GM21717 (cell line): Measurements from ENCODE around the gene ADGB.
"Not testable (repeated sequence)": the region's sequence is repeated elsewhere in the genome, so short reads cannot be mapped to it uniquely, and the experiment has no call there.

Source experiments
- ATAC-seq: cut with Tn5 transposase; IDR thresholded peaks from one replicate; pipeline ENCODE4 v1.9.1; 2021; ENCODE audit warnings: mild to moderate bottlenecking, moderate library complexity; ENCODE audit not compliant: unreplicated experiment

ADGB gene

DNA sequence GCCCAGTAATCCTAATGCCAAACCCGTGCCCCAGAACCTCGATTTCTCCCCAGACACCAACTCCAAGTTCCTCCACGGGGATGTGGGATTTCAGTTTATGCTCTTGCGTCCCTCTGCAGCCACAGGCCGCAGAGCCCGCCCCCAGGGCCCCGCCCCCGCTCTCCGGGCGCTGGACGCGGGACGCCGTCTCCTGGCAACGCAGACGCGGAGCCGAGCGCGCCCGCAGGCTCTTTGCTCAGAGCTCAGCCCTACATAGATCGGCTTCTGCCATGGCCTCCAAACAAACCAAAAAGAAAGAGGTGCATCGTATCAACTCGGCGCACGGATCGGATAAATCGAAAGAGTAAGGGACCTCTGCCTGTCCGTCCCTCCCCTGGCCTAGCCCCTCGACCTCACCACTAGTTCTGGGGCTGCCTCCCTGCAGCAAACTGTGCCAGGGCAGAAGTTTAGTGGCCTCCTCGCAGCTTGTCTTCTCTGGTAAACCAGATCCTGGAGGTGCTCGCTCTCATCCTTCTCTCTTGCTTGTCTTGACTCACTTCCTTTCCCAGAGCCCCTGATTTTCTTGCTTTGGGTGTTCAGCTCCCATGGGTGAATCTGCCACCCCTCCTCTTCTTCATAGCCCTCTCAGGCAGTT, at the start of gene ADGB:
ADGB (plus strand) TSS at position 201 of the 634 bp plus-strand sequence; CDS start at position 270, 69 bp downstream.
- ATAC-seq, result no peak

DNA sequence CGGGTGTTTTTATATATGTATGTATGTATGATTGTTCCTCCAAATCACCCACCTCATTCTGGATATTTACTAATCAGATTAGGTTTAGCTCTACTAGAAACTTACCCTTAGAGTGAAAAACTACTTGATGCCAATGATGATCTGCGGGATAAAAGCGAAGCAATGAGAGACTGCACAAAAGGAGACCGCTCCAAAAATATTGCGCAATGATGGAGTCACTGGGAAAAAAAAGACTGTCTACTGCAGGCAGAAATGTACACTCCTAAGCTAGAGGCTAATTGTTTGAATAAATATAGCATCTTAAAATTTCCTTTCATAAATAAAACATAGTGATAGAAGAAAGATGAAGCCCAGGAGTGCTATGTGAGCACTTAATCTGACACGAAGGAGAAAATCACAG, 47.9 kb upstream of the ADGB start:
- no peak for ATAC-seq

GRCh38 chr6:146551545-146551944, 47.2 kb upstream of the ADGB start:
- ATAC-seq, result no peak

DNA sequence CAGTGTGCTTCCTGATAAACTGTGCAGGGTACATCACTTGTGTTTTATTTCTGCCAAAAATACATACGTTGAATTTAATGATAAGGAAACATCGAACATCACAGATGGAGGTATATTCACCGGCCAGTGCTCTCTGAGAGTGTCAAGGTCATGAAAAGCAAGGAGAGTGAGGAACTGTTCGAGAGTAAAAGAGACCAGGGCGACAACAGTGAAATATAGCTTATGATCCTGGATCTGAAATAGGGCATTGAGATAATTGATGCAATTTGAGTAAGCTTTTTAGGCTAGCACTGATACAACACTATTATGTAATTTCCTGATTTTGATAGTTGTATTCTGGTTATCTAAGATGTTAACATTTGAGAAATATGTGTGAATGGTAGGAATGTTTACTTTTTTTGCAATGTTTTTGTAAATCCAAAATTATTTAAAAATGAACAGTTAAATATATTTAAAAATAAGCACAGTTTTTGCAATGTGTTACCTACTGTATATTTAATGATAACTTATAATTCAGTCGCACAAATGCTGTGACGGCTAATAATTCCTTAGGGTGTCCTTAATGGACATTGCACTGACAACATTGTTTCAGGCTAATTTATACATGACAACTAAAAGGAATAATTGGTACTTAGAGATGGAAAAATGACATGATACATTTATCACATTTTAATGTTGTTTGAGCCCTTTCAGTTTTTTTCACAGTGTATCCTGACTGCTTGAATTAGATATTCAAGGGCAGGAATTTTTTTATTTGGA, 45.2 kb upstream of the ADGB start:
- ATAC-seq, result no peak

DNA sequence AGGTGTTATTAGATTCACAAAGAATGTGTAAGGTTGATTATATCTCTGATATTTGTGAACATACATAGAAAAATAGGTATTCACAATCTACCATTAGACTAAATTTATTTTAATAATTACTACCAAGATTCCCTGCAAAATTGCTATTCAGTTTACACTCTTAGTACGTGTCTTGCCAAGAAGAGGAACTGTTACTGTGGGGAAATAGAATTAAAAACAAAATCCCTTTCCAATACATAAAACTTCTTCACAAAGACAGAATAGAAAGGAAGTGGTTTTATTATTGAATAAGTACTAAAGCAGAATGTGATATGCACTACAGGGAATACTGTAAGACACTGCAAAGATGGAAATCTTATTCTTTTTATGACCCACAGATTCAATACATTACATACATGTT, 38.2 kb upstream of the ADGB start:
- ATAC-seq, result no peak

- not testable (repeated sequence) for ATAC-seq
Observed at GRCh38 chr6:146566661-146567060, 32.1 kb upstream of the ADGB start.

GRCh38 chr6:146568619-146569018, 30.2 kb upstream of the ADGB start:
- ATAC-seq, result not testable (repeated sequence)

DNA sequence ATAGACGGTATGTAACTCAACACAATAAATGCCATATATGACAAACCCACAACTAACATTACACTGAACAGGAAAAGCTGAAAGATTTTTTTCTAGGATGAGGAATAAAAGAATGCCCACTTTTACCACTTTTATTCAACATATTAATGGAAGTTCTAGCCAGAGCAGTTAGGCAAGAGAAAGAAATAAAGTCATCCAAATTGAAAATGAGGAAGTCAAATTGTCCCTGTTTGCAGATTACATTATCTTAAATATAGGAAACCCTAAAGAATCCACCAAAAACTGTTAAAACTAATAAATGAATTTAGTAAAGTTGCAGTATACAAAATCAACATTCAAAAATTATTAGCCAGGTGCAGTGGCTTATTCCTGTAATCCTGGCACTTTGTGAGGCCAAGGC, 24.6 kb upstream of the ADGB start:
- no peak for ATAC-seq

GRCh38 chr6:146578054-146578453, 20.7 kb upstream of the ADGB start:
- no peak for ATAC-seq

- no peak for ATAC-seq
Observed at GRCh38 chr6:146581968-146582367, 16.8 kb upstream of the ADGB start.

- ATAC-seq, result no peak
Observed at GRCh38 chr6:146582857-146583256, 15.9 kb upstream of the ADGB start.

GRCh38 chr6:146583966-146584365, 14.8 kb upstream of the ADGB start:
- ATAC-seq, result no peak

DNA sequence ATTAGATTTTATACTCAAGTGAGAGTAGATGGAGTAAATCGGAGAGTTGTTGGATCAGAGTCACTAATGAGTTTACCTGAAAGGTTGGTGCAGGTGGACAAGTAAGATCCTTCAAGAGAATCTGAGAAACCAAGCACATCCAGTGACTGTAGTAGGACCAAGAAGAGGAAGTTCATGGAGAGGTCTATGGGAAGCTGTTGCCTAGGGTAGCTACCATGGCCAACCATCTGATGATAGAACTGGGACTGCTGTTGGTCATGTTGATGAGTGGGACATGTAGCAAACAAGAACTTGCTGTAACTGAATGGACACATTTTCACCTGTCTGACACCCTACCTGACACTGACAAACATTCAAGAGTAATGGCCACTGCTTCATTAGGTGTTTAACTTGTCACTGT, 11.3 kb upstream of the ADGB start:
- no peak for ATAC-seq

- ATAC-seq, result no peak
Observed at GRCh38 chr6:146590492-146590891, 8.3 kb upstream of the ADGB start.

DNA sequence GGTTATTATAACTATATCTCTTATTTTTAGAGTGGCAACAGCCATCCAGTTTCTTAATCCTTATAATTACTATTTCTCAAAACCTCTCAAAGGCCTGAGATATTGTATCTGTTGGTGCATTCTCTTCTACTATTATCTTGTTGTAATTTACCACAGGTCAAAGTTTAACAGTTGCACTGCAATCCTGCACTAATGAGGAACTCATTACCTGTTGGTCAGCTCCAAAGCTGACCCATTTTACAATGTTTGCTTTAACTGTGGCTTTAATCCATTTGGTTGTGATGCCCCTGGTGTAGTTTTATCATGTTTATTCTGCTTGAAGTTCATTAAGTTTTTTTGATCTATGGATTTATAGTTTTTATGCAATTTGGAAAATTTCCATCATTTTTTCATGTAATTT, 6.3 kb upstream of the ADGB start:
- ATAC-seq, result no peak

DNA sequence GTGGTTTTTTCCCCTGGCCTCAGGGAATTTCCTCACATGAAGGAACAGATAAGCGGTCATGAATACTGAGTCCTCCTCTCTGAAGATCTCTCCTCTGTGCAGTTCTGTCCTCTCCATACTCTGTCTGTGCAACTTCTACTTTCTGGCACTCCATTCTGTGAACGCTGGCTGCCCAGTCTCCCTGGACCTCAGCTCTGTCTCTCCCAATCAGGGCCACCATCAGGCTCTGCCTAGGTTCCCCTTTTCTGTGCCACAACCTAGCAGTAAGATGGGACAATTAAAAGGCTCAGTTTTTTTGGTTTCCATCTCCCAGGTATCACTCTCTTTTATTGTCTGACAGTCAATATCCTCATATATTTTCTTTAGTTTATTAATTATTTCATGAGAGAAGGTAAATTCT, 4.8 kb upstream of the ADGB start:
- no peak for ATAC-seq

DNA sequence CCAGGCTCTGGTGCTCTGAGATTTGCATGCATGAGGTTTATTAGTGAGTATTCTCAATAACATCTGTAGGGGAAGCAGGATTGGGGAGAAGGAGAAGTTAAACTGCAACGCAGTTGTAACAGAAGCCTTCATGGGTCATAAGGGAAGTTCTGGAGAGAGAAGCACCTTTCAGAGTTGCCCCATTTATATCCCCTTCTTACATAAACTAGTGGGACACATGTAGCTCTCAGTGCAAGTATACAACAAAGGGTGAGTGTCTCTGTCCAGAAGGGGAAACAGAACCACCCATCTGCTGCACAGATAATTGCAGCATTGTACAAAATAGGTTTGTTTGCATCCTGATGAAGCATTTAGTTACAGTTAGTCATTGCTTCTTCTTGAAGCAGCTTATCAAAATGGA, 4.3 kb upstream of the ADGB start:
- ATAC-seq, result no peak

GRCh38 chr6:146595972-146596731, 2.6 kb upstream of the ADGB start:
- no peak for ATAC-seq

DNA sequence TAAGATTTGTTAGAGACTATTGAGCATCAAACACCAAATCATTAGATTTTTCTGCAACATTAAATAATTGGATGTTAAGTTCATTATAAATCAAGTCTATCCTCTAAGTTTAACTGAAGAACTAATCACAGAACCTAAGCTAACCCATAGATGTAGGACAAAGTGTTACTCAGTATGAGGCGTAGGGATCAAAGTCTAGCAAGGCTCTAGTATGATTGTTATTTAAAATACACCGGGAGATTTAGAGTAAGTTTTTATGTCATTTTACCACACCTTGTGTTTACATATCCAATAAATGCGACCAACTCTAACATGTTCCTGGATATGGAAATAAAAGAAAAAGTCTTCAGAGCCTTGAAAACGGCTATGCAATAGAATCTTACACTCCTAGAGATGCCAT, 2.6 kb downstream of the ADGB start:
- no peak for ATAC-seq

DNA sequence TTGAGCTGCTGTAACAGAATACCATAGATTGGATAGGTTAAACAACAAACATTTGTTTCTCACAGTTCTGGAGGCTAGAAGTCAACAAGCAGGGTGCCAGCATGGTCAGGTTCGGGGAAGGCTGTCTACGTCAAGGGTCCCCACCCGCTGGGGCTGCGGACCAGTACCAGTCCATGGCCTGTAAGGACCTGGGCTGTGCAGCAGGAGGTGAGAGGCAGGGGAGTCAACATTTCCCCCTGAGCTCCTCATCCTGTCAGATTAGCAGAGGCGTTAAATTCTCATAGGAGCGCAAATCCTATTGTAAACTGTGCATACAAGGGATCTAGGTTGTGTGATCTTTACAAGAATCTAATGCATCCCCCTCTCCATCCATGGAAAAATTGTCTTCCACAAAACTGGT, 3.8 kb downstream of the ADGB start:
- ATAC-seq, result no peak

DNA sequence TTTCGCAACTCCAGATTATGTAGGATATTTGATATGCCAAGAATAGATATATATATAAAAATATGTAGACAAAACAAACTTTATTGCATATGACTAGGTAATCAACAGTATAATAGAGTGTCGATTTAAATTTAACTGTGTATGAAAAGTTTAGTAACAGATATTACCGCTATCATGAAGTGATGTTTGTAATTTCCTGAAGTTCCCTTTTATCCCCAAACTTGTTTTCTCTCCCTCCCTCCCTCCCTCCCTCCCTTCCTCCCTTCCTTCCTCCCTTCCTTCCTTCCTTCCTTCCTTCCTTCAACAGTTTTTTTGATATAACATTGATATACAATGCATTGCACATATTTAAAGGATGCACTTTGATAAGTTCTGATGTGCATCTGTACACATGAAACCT, 15.2 kb downstream of the ADGB start:
- ATAC-seq, result no peak

DNA sequence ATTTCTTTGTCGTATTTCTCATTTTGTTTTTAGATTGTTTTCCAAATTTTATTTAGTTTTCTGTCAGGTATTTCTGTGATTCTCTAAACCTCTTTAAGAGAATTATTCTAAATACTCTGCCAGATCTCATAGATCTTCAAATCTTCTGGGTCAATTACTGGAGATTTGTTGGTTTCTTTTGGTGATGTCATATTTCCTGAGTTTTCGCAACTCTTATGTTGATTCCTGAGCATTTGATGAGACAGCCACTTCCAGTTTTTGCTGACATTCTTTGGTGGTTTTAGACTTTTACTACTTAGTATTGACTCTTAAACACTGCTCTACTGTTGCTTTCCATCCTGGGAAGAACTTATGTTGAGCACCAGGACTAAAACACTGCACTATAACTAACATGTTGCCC, 21.9 kb downstream of the ADGB start:
- no peak for ATAC-seq
